Peyer's patch (tissue), 4 donors: ENCODE data around the gene PTPN4.

Source experiments
- POLR2A ChIP-seq, 2 donors: fragments of 450-650 bp; IDR thresholded peaks; one replicate each; pipeline ENCODE4 v1.5.1; 2017; ENCODE audit warnings: antibody characterized with exemption in 2 of 2, mild to moderate bottlenecking in 2 of 2, moderate library complexity in 2 of 2
- TF ChIP-seq, protein P1 (sequence below), 6 experiments: fragments of 450-650 bp in 4 of 6; fragments of 200-600 bp in 2 of 6; sonication (generic) in 1 of 6; IDR thresholded peaks; one replicate each; pipeline ENCODE4 v1.5.1; 2017 to 2019; ENCODE audit warnings: antibody characterized with exemption in 6 of 6, mild to moderate bottlenecking in 3 of 6, moderate library complexity in 1 of 6

DNA sequence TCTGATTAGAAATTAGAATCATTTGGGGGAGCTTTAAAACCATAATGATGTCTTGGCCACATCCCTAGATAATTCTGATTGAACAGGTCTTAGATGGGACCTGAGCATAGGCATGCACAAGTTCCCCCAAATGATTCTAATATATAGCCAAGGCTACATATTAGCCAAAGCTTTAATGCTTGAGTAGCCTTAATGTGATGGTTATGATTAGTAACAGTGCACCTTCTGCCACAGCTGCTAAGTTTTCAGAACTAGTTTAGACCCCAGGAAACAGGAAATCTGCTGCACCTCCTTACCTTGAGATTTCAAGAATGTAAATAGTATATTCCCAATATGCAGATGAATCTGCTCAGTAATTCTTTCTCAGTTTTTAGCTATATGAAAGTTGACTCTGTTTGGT, 119.8 kb downstream of the PTPN4 start:
- TF ChIP-seq, protein P1, sequence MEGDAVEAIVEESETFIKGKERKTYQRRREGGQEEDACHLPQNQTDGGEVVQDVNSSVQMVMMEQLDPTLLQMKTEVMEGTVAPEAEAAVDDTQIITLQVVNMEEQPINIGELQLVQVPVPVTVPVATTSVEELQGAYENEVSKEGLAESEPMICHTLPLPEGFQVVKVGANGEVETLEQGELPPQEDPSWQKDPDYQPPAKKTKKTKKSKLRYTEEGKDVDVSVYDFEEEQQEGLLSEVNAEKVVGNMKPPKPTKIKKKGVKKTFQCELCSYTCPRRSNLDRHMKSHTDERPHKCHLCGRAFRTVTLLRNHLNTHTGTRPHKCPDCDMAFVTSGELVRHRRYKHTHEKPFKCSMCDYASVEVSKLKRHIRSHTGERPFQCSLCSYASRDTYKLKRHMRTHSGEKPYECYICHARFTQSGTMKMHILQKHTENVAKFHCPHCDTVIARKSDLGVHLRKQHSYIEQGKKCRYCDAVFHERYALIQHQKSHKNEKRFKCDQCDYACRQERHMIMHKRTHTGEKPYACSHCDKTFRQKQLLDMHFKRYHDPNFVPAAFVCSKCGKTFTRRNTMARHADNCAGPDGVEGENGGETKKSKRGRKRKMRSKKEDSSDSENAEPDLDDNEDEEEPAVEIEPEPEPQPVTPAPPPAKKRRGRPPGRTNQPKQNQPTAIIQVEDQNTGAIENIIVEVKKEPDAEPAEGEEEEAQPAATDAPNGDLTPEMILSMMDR (IDR thresholded peaks at IDR 0.05), result no peak
- no peak for TF ChIP-seq POLR2A (IDR thresholded peaks at IDR 0.05)
